Measurements from ENCODE around the gene SLC16A5.

GRCh38 chr17:75047398-75048098, 40.2 kb upstream of the SLC16A5 start:
- TF ChIP-seq CTCF (IDR thresholded peaks at IDR 0.05) = no peak
- TF ChIP-seq POLR2A (IDR thresholded peaks at IDR 0.05) = no peak
